Panc1 (cell line): ENCODE results near the gene GRID1. TPM values are rescaled to one million over a fixed set of nuclear protein-coding genes. Genes with fewer than 3 reads are reported as not detected.

Experiments
- ATAC-seq: fragments of 200-7000 bp; cut with Tn5 transposase; 2 replicates; pipeline ENCODE4 v1.9.1; 2020; ENCODE audit warnings: mild to moderate bottlenecking, moderate library complexity
- BruUV-seq: library from RNA; stranded (reverse); fragments of 400-500 nt; replicated peaks from 2 replicates; lab custom pipeline; 2021; lab: Mats Ljungman, UMichigan
- CTCF ChIA-PET: fragments of 300-600 bp; sonication (Branson Sonifier 250); formaldehyde crosslinking; loops from one replicate; lab custom pipeline; 2022; ENCODE audit warnings: antibody characterized with exemption; lab: Charles Lee
- POLR2A ChIA-PET: fragments of 300-600 bp; sonication (Branson Sonifier 250); formaldehyde crosslinking; loops from one replicate; lab custom pipeline; 2022; ENCODE audit warnings: antibody characterized with exemption; lab: Charles Lee
- DNase-seq: peaks from one replicate; pipeline ENCODE4 v3.0.0-alpha.2; 2010; ENCODE audit warnings: low read depth, low spot score
- H3K27ac ChIP-seq: 2 replicates; pipeline ENCODE4 v1.5.1; 2011; ENCODE audit warnings: mild to moderate bottlenecking, low read length, inconsistent platforms
- H3K27me3 ChIP-seq: fragments of 200-500 bp; sonication (Bioruptor generic); 2 replicates; pipeline ENCODE4 v1.6.0; 2014; ENCODE audit warnings: low read length, inconsistent platforms; ENCODE audit not compliant: control insufficient read depth, insufficient read depth
- H3K36me3 ChIP-seq: fragments of 200-500 bp; sonication (Bioruptor generic); 2 replicates; pipeline ENCODE4 v1.5.1; 2014; ENCODE audit warnings: inconsistent platforms, mild to moderate bottlenecking, low read length, moderate library complexity; ENCODE audit not compliant: control insufficient read depth, insufficient read depth
- H3K4me1 ChIP-seq: 2 replicates; pipeline ENCODE4 v1.5.1; 2011; ENCODE audit warnings: inconsistent platforms, mild to moderate bottlenecking, low read length, moderate library complexity; ENCODE audit not compliant: control insufficient read depth, insufficient read depth
- H3K4me3 ChIP-seq, 2 experiments: 2 replicates each; pipeline ENCODE4 v1.5.1; 2011 to 2012; ENCODE audit warnings: low read depth in 2 of 2, low read length in 2 of 2, mild to moderate bottlenecking in 2 of 2, inconsistent platforms in 1 of 2, moderate library complexity in 1 of 2
- H3K9me3 ChIP-seq: fragments of 200-500 bp; sonication (Bioruptor generic); 2 replicates; pipeline ENCODE4 v1.5.1; 2014; ENCODE audit warnings: low read depth, mild to moderate bottlenecking, inconsistent platforms, low read length, moderate library complexity; ENCODE audit not compliant: control insufficient read depth, insufficient read depth
- CTCF ChIP-seq: fragments of 450-650 bp; IDR thresholded peaks from 2 replicates; pipeline ENCODE4 v1.5.1; 2017; ENCODE audit warnings: mild to moderate bottlenecking
- POLR2AphosphoS5 ChIP-seq: IDR thresholded peaks from 2 replicates; pipeline ENCODE4 v1.6.1; 2012; ENCODE audit warnings: mild to moderate bottlenecking, low read depth, low read length, moderate library complexity
- SIN3A ChIP-seq: IDR thresholded peaks from 2 replicates; pipeline ENCODE4 v1.6.1; 2012; ENCODE audit warnings: low read depth, mild to moderate bottlenecking, low read length, moderate library complexity, borderline replicate concordance; ENCODE audit not compliant: insufficient read depth
- TCF7L2 ChIP-seq: IDR thresholded peaks from 2 replicates; pipeline ENCODE4 v1.6.1; 2011; ENCODE audit warnings: mild to moderate bottlenecking, low read depth, low read length, inconsistent platforms
- in situ Hi-C: cut with HindIII; loops from 2 replicates; pipeline ENCODE4 v1.10.0; 2016; ENCODE audit warnings: low sequenced_read_pairs, low pct_unique_long_range_greater_than_20kb
- intact Hi-C: fragments of 100-400 bp; cut with micrococcal nuclease; formaldehyde crosslinking; loops from one replicate; pipeline ENCODE4 v1.10.0; 2022; ENCODE audit not compliant: unreplicated experiment
- total RNA-seq: library from RNA; stranded (reverse); gene quantifications from one replicate; pipeline ENCODE4 v1.2.1, GENCODE V29; 2021; ENCODE audit not compliant: unreplicated experiment
- TF ChIP-seq, protein P1 (sequence below), 2 experiments: IDR thresholded peaks; 2 replicates each; pipeline ENCODE4 v1.6.1; 2011 to 2012; ENCODE audit warnings: low read depth in 2 of 2, control low read depth in 1 of 2, low read length in 1 of 2, mild to moderate bottlenecking in 1 of 2, moderate library complexity in 1 of 2; ENCODE audit not compliant: insufficient read depth in 1 of 2

Gene GRID1
- total RNA-seq, 1 experiment from 2014 or later = 2.3 TPM

- CTCF ChIA-PET = no interaction called here
- ATAC-seq (no peak), DNase-seq (no peak)
- H3K27me3 ChIP-seq = no peaks in the 10 kb centered on the region
- H3K4me3 ChIP-seq = no peak overlapping the region
- no peaks in the 10 kb centered on the region for H3K4me1 ChIP-seq
- in situ Hi-C loops (no loop called here), intact Hi-C loops (no loop called here)
- TF ChIP-seq TCF7L2 = no peak
- BruUV-seq = no TSS peak
- POLR2A ChIA-PET = no interaction called here
- no peak overlapping the region for H3K27ac ChIP-seq
- H3K36me3 ChIP-seq = no peaks in the 10 kb centered on the region
- no peaks in the 10 kb centered on the region for H3K9me3 ChIP-seq
Observed at GRCh38 chr10:86289577-86289868, 77.1 kb downstream of the GRID1 start.

GRCh38 chr10:86288695-86289576 is 77.7 kb downstream of the GRID1 start:
- intact Hi-C loops = no loop called here
- Histone ChIP-seq H3K27me3 (no peaks in the 10 kb centered on the region), H3K27ac (no peak overlapping the region), H3K4me1 (no peaks in the 10 kb centered on the region), H3K9me3 (no peaks in the 10 kb centered on the region), H3K36me3 (no peaks in the 10 kb centered on the region), H3K4me3 (no peak overlapping the region)
- BruUV-seq = no TSS peak
- ChIA-PET POLR2A (no interaction called here), CTCF (no interaction called here)
- no peak for DNase-seq
- ATAC-seq = no peak
- TF ChIP-seq POLR2AphosphoS5 = no peak
- no peak for TF ChIP-seq SIN3A
- TF ChIP-seq CTCF = no peak
- no peak for TF ChIP-seq TCF7L2
- TF ChIP-seq, protein P1, sequence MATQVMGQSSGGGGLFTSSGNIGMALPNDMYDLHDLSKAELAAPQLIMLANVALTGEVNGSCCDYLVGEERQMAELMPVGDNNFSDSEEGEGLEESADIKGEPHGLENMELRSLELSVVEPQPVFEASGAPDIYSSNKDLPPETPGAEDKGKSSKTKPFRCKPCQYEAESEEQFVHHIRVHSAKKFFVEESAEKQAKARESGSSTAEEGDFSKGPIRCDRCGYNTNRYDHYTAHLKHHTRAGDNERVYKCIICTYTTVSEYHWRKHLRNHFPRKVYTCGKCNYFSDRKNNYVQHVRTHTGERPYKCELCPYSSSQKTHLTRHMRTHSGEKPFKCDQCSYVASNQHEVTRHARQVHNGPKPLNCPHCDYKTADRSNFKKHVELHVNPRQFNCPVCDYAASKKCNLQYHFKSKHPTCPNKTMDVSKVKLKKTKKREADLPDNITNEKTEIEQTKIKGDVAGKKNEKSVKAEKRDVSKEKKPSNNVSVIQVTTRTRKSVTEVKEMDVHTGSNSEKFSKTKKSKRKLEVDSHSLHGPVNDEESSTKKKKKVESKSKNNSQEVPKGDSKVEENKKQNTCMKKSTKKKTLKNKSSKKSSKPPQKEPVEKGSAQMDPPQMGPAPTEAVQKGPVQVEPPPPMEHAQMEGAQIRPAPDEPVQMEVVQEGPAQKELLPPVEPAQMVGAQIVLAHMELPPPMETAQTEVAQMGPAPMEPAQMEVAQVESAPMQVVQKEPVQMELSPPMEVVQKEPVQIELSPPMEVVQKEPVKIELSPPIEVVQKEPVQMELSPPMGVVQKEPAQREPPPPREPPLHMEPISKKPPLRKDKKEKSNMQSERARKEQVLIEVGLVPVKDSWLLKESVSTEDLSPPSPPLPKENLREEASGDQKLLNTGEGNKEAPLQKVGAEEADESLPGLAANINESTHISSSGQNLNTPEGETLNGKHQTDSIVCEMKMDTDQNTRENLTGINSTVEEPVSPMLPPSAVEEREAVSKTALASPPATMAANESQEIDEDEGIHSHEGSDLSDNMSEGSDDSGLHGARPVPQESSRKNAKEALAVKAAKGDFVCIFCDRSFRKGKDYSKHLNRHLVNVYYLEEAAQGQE (IDR thresholded peaks at IDR 0.05; ENCODE audit: insufficient read depth in 1 of 2, low read depth in 2 of 2, low read length in 1 of 2) = no peak
- in situ Hi-C loops = no loop called here

- in situ Hi-C loops (no loop called here), intact Hi-C loops (no loop called here)
- H3K36me3 ChIP-seq = no peaks in the 10 kb centered on the region
- CTCF ChIA-PET = no interaction called here
- H3K4me1 ChIP-seq = no peaks in the 10 kb centered on the region
- H3K27ac ChIP-seq = no peak overlapping the region
- ATAC-seq (no peak), DNase-seq (no peak)
- H3K9me3 ChIP-seq = no peaks in the 10 kb centered on the region
- BruUV-seq = no TSS peak
- TF ChIP-seq, protein P1 (IDR thresholded peaks at IDR 0.05; ENCODE audit: insufficient read depth in 1 of 2, low read depth in 2 of 2, low read length in 1 of 2) = no peak
- TF ChIP-seq SIN3A (no peak), TCF7L2 (no peak)
- no peak overlapping the region for H3K4me3 ChIP-seq
- POLR2A ChIA-PET = no interaction called here
- no peaks in the 10 kb centered on the region for H3K27me3 ChIP-seq
Observed at GRCh38 chr10:86287966-86288579, 78.5 kb downstream of the GRID1 start.
